ENCODE results near the gene AOPEP.

The AOPEP gene

GRCh38 chr9:95065224-95065623, 338.7 kb downstream of the AOPEP start:
- TF ChIP-seq CTCF (conservative IDR thresholded peaks at IDR 0.05) = no peak
- H3K27ac ChIP-seq = no peak overlapping the region

GRCh38 chr9:95067057-95067456, 340.6 kb downstream of the AOPEP start:
- no peak overlapping the region for H3K27ac ChIP-seq
- TF ChIP-seq CTCF (conservative IDR thresholded peaks at IDR 0.05) = no peak

GRCh38 chr9:95067897-95068296, 341.4 kb downstream of the AOPEP start:
- no peak overlapping the region for H3K27ac ChIP-seq
- TF ChIP-seq CTCF (conservative IDR thresholded peaks at IDR 0.05) = no peak

- H3K27ac ChIP-seq = peak overlapping the region; percentile 25; the same call in 1 of the 2 replicates
- TF ChIP-seq CTCF (conservative IDR thresholded peaks at IDR 0.05) = no peak
These were observed 344.1 kb downstream of the AOPEP start for GRCh38 chr9:95070549-95071021.

GRCh38 chr9:95071450-95071849, 345.0 kb downstream of the AOPEP start:
- TF ChIP-seq CTCF (conservative IDR thresholded peaks at IDR 0.05) = no peak
- H3K27ac ChIP-seq = no peak overlapping the region

- no peak overlapping the region for H3K27ac ChIP-seq
- TF ChIP-seq CTCF (conservative IDR thresholded peaks at IDR 0.05) = no peak
These were observed 345.4 kb downstream of the AOPEP start for GRCh38 chr9:95071925-95072324.

- TF ChIP-seq CTCF (conservative IDR thresholded peaks at IDR 0.05) = peak; percentile 51
- no peak overlapping the region for H3K27ac ChIP-seq
These were observed 346.6 kb downstream of the AOPEP start for GRCh38 chr9:95073042-95073607.
